ENCODE measurements around the gene NTN4.
"Not testable (repeated sequence)": the region's sequence is repeated elsewhere in the genome, so short reads cannot be mapped to it uniquely, and the experiment has no call there.

The NTN4 gene

GRCh38 chr12:95663525-95663924, 127.0 kb downstream of the NTN4 start:
- DNase-seq (ENCODE audit: low spot score) (no peak), FAIRE-seq (no peak)

DNA sequence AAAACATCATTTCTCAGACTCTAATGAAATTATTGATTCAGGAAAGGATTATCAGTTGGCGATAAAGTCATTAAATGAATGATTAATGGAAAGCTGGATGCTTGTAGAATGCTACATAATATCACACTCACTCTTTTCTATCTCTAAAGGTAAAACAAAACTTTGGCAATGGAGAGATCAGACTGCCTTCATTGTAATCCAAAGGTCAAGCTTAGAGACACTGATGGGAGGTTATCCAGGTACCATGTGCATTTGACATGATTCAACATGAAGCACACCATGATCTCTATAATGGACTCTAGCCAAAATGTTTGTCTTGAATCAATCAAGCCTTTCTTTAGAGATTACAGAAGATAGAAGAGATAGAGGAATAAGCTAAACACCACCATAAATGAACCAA, 129.2 kb downstream of the NTN4 start:
- FAIRE-seq = no peak
- DNase-seq (ENCODE audit: low spot score) = no peak

GRCh38 chr12:95658386-95658785, 132.2 kb downstream of the NTN4 start:
- no peak for FAIRE-seq

GRCh38 chr12:95654665-95655064, 135.9 kb downstream of the NTN4 start:
- not testable (repeated sequence) for DNase-seq (ENCODE audit: low spot score); FAIRE-seq

More at GRCh38 chr12:95658386-95658785, 132.2 kb downstream of the NTN4 start:
- no peak for DNase-seq (ENCODE audit: low spot score)

DNA sequence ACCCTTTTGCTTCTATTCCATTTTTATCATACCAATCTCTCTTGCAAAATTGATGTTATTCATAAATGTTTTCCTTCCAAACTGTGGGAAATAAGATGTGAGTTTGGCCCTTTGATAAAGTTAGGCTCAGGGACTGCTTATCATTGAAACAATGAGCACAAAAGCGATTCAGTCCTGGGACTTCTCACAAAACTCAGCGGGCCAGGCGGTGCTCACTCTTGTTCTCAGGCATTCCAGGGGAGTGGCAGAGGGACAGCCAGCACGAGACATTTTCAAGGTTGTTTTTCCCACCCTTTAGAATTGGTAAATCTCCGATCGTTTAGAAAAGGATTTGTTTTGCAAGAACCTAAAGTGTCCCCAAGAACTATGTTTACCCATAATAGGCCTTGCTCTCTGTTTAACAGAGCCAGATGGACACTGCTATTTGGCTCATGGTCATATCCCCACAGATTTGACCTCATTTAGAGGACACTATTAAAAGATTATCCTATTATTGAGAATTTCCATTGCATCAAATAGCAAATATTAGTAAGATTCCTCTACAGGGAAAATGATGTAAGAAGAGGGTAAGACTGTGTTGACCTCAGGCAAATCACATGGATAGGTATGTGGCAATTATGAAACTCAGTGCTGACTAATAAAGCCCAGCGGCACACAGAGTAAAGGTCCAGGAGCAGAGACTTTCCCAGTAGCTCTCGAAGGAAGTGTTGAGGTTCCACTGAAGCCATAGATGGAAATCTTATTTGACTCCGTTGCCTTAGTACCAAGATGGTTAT, 136.6 kb downstream of the NTN4 start:
- DNase-seq (ENCODE audit: low spot score) (no peak), FAIRE-seq (no peak)

DNA sequence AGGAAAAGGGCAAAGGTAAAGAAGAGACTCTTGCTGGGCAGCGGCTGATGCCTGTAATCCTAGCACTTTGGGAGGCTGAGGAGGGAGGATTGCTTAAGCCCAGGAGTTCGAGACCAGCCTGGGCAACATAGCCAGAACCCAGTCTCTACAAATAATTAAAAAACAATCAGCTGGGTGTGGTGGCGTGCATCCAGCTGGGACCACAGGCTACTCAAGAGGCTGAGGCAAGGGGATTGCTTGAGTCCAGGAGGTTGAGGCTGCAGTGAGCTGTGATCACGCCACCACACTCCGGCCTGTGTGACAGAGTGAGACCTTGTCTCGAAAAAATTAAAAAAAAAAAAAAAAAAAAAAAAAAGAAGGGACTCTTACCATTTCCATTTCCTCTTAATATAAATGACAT, 138.9 kb downstream of the NTN4 start:
- DNase-seq (ENCODE audit: low spot score) (no peak), FAIRE-seq (no peak)

GRCh38 chr12:95648990-95649791, 141.4 kb downstream of the NTN4 start:
- DNase-seq (ENCODE audit: low spot score) (no peak), FAIRE-seq (no peak)

DNA sequence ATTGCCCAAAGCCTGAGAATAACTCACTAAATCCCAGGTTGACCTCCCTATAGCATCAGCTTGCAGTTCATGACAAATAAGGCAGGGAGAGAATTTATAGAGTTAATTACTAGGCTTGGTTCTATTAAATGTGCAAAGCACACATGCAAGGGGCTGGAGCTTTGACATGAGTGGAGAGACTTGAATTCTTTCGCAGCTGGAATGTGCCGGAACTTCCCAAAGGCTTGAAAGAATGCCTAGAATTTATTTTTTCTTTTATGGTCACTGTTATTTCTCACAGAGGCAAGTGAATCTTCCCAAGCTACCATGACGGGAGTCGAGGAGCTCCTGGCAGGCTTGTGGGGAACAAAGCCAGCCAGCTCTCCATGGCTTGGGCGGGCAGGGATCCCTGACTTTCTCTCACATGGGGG, 143.8 kb downstream of the NTN4 start:
- FAIRE-seq (no peak), DNase-seq (ENCODE audit: low spot score) (no peak)

DNA sequence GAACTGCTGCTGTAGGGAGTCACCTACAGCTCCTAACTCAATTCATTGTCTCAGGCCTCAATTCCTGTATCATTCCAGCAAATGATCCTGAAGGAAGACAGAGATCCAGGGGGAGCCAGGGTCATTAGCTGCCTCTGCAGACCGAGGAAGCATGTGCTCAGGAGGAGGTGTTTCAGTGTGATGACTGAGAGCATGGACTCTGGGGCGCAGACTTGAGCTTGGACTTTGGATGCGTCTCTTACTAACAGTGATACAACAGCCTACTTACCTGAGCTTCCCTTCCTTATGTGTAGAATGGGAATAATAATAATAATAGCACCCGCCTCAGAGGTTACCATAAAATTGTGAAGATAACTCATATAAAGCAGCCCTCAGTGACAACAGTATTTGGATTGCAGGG, 147.3 kb downstream of the NTN4 start:
- FAIRE-seq (no peak), DNase-seq (ENCODE audit: low spot score) (no peak)

- FAIRE-seq (no peak), DNase-seq (ENCODE audit: low spot score) (no peak)
These were observed 148.0 kb downstream of the NTN4 start for GRCh38 chr12:95642583-95642982.

GRCh38 chr12:95641299-95641952, 149.1 kb downstream of the NTN4 start:
- FAIRE-seq (no peak), DNase-seq (ENCODE audit: low spot score) (no peak)

DNA sequence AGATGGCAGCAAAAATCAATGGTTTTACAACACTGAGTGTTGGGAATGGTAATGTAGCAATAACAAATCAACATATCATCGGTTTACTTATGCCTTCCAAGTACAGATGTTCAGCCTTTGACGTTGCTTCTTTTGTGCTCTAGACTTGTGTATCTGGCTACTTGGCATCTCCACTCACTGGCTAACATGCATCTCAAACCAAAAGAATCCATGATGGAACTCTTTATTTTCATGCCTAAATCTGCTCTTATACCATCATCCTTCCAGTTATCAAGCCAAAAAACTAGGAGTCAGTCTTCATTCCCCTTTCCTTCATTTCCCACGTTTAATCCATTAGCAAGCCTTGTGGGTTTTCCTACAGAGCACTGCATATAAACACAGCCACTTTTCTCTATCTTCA, 150.0 kb downstream of the NTN4 start:
- FAIRE-seq = no peak

DNA sequence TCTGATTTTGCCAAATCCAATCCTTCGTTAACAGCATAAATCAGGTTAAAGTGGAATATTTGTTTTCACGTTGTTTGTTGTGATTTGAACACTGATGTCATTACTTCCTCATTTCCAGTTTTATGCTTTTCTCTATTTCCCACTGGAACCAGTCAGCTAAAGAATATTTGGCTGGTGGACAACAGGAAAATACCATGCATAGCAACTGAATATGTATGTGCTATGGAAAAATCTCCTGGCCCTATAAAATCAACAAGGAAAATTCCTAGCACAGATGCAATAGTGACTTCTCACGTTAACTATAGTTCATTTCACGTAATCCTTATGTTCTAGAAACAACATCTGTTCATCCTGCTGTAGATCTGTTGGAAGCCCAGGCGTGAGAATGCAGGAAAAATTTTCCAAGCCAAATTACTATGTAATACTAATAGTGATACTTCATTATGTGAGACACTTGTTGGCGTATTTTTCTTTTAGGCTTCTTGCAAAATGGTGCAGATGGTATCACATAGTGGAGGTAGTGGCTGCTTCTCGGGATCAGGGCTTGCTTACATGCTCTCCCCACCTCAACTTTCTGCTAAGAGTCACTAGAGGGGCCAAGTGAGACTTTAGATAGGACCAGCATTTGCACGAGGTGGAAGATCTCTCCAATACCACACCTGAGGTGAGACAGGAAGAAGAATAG, 153.0 kb downstream of the NTN4 start:
- no peak for DNase-seq (ENCODE audit: low spot score)

More for the DNA sequence above, 150.0 kb downstream of the NTN4 start:
- DNase-seq (ENCODE audit: low spot score) = no peak

GRCh38 chr12:95637010-95637409, 153.6 kb downstream of the NTN4 start:
- no peak for FAIRE-seq

More for the DNA sequence above, 153.0 kb downstream of the NTN4 start:
- no peak for FAIRE-seq

DNA sequence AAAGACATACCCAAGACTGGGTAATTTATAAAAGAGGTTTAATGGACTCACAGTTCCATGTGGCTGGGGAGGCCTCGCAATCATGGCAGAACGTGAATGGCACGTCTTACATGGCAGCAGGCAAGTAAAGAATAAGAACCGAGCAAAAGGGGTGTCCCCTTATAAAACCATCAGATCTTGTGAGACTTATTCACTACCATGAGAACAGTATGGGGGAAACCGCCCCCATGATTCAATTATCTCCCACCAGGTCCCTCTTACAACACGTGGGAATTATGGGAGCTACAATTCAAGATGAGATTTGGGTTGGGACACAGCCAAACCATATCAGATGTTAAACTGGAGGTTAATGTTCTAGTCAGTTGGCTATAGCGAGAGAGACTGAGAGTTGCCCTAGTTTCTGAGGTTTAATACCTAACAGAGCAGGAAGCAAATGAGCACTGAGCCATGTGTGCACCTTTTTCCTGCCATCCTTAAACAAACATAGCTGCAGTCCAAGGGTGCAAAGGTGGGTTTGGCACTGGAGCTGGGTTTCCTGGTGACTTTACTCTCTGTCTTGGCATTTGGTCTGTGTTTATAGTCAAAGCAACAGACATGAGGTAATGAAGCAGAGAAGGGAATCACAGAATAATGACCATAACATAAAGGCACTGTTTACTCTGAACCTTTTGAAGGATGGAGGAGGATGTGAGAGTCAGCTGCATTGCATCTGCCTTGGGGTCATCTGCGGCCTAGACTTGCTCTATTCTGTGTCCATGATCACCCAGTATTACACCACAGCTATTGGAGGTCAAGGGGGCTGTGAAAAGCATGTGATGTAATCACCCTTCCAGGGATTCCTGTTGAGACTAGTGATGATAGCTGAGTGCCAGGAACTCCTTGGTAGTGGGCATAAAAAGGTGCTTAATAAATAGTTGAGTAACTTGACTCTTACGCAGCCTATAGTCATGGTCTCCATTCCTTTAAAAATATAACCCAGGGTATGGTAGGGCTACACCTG, 155.6 kb downstream of the NTN4 start:
- DNase-seq (ENCODE audit: low spot score) (peak; percentile 94), FAIRE-seq (peak; percentile 93)

More at GRCh38 chr12:95637010-95637409, 153.6 kb downstream of the NTN4 start:
- DNase-seq (ENCODE audit: low spot score) = no peak

GRCh38 chr12:95633732-95634465, 156.7 kb downstream of the NTN4 start:
- DNase-seq (ENCODE audit: low spot score) (no peak), FAIRE-seq (no peak)

- FAIRE-seq (peak; percentile 83), DNase-seq (ENCODE audit: low spot score) (peak; percentile 93)
These were observed 157.4 kb downstream of the NTN4 start for GRCh38 chr12:95633049-95633731.

GRCh38 chr12:95630496-95630895, 160.1 kb downstream of the NTN4 start:
- no peak for FAIRE-seq
- no peak for DNase-seq (ENCODE audit: low spot score)

GRCh38 chr12:95629392-95629791, 161.2 kb downstream of the NTN4 start:
- DNase-seq (ENCODE audit: low spot score) (no peak), FAIRE-seq (no peak)
